GM12873 (cell line): ENCODE results near the gene KMT2C.

Experiments
- CTCF ChIP-seq: IDR thresholded peaks from 2 replicates; pipeline ENCODE4 v1.5.1; 2012; ENCODE audit warnings: low read depth, mild to moderate bottlenecking, moderate library complexity, low read length, control low read depth; ENCODE audit not compliant: insufficient read depth; ENCODE audit errors: missing control alignments

Gene KMT2C

GRCh38 chr7:152395112-152395511 lies 40.7 kb downstream of the KMT2C start:
- TF ChIP-seq CTCF: no peak

DNA sequence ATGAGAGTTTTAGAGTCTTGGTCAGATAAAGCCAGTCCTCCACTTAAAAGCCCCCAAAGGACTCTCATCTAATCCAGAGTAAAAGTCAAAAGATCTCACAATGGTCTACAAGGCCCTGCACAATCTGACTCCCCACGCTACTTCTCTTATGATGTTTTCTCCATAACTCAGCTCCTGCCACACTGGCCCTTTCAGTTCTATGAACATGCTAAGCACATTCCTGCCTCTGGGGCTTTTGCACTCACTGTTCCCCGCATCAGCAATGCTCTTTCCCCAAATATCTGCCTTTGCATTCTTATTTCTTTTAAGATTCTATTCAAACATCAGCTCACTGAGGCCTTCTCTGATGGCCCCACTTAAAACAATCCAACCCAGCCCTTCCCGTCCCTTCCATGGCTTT lies 41.6 kb downstream of the KMT2C start:
- peak; percentile 31 for TF ChIP-seq CTCF

DNA sequence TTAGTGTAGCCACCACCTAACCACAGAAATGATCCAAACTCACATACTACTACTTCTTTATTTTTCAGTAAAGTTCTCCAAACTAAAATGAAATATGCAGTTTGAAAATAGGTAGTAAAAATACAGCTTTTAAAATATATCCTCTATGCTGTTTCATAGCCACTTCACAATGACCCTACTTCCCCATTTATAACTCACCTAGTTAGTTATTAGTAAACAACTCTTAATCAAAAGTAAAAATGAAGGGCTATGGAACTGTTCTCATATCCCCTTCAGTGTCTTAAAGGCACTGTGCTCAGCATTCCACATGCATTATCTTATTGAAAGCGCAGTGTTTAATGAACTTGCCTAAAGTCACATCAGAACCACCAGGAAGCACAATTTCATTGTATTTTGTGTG lies 43.5 kb downstream of the KMT2C start:
- TF ChIP-seq CTCF: no peak

- TF ChIP-seq CTCF: no peak
These were observed 52.2 kb downstream of the KMT2C start for GRCh38 chr7:152383341-152384234.

- no peak for TF ChIP-seq CTCF
These were observed 53.6 kb downstream of the KMT2C start for GRCh38 chr7:152382244-152382643.

GRCh38 chr7:152370297-152370696 lies 65.5 kb downstream of the KMT2C start:
- no peak for TF ChIP-seq CTCF

- no peak for TF ChIP-seq CTCF
These were observed 66.3 kb downstream of the KMT2C start for GRCh38 chr7:152369518-152369917.
